HL-60 (cell line): ENCODE data around the gene CD74.
A peak's percentile ranks its signal among the peaks of the same experiment; 100 is the strongest.

Experiments used
- DNase-seq, 2 experiments: peaks; one replicate each; pipeline ENCODE4 v3.0.0-alpha.2; 2010 to 2020; ENCODE audit warnings: low read depth in 1 of 2, low spot score in 1 of 2
- H3K27ac ChIP-seq: fragments of 250-450 bp; sonication (Bioruptor Pico); replicated peaks from 2 replicates; pipeline ENCODE4 v1.5.1; 2020; ENCODE audit warnings: mild to moderate bottlenecking, moderate library complexity
- H3K27me3 ChIP-seq: fragments of 250-450 bp; sonication (Bioruptor Pico); 2 replicates; pipeline ENCODE4 v1.5.1; 2021; ENCODE audit warnings: mild to moderate bottlenecking, moderate library complexity; ENCODE audit not compliant: insufficient read depth, poor library complexity, severe bottlenecking
- H3K4me3 ChIP-seq: replicated peaks from 2 replicates; pipeline ENCODE4 v1.5.1; 2011; ENCODE audit warnings: mild to moderate bottlenecking, control low read depth, low read length; ENCODE audit not compliant: insufficient read depth
- GABPA ChIP-seq: IDR thresholded peaks from 2 replicates; pipeline ENCODE4 v1.6.1; 2012; ENCODE audit warnings: low read depth
- POLR2AphosphoS5 ChIP-seq: IDR thresholded peaks from 2 replicates; pipeline ENCODE4 v1.6.1; 2012; ENCODE audit warnings: low read depth
- SPI1 ChIP-seq: IDR thresholded peaks from 2 replicates; pipeline ENCODE4 v1.6.1; 2012; ENCODE audit warnings: low read depth, mild to moderate bottlenecking, borderline replicate concordance
- TF ChIP-seq, protein P1 (sequence below): IDR thresholded peaks from one replicate; pipeline ENCODE4 v1.5.1; 2011; ENCODE audit warnings: low read length, control low read depth, inconsistent platforms; ENCODE audit not compliant: insufficient read depth
- TF ChIP-seq, protein P2 (sequence below): IDR thresholded peaks from 2 replicates; pipeline ENCODE4 v1.6.1; 2012; ENCODE audit warnings: low read depth; ENCODE audit not compliant: insufficient replicate concordance

Gene CD74

GRCh38 chr5:150372639-150373038 lies 40.1 kb downstream of the CD74 start:
- TF ChIP-seq, protein P1, sequence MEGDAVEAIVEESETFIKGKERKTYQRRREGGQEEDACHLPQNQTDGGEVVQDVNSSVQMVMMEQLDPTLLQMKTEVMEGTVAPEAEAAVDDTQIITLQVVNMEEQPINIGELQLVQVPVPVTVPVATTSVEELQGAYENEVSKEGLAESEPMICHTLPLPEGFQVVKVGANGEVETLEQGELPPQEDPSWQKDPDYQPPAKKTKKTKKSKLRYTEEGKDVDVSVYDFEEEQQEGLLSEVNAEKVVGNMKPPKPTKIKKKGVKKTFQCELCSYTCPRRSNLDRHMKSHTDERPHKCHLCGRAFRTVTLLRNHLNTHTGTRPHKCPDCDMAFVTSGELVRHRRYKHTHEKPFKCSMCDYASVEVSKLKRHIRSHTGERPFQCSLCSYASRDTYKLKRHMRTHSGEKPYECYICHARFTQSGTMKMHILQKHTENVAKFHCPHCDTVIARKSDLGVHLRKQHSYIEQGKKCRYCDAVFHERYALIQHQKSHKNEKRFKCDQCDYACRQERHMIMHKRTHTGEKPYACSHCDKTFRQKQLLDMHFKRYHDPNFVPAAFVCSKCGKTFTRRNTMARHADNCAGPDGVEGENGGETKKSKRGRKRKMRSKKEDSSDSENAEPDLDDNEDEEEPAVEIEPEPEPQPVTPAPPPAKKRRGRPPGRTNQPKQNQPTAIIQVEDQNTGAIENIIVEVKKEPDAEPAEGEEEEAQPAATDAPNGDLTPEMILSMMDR = no peak
- TF ChIP-seq GABPA (no peak), POLR2AphosphoS5 (no peak), SPI1 (peak; percentile 81)
- no peak overlapping the region for H3K4me3 ChIP-seq
- DNase-seq = peak in 1 of 2 experiments; percentile 13
- H3K27ac ChIP-seq = no peak overlapping the region
- no peaks in the 10 kb centered on the region for H3K27me3 ChIP-seq

DNA sequence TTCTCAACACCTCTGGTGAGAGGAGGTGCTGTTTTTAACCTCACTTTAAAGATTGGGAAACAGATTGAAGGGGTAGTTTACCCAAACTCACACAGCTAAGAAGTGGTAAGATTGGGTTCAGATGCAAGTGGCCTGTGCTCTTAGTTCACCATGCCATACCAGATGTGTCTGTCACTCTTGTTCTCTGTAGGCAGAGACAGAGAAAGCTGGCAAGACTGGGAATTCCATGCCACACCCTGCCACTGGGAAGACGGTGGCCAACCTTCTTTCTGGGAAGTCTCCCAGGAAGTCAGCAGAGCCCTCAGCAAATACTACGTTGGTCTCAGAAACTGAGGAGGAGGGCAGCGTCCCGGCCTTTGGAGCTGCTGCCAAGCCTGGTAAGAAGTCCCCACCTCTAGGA lies 44.2 kb downstream of the CD74 start:
- TF ChIP-seq GABPA (no peak), POLR2AphosphoS5 (no peak), SPI1 (no peak)
- TF ChIP-seq, protein P1 = no peak
- TF ChIP-seq, protein P2, sequence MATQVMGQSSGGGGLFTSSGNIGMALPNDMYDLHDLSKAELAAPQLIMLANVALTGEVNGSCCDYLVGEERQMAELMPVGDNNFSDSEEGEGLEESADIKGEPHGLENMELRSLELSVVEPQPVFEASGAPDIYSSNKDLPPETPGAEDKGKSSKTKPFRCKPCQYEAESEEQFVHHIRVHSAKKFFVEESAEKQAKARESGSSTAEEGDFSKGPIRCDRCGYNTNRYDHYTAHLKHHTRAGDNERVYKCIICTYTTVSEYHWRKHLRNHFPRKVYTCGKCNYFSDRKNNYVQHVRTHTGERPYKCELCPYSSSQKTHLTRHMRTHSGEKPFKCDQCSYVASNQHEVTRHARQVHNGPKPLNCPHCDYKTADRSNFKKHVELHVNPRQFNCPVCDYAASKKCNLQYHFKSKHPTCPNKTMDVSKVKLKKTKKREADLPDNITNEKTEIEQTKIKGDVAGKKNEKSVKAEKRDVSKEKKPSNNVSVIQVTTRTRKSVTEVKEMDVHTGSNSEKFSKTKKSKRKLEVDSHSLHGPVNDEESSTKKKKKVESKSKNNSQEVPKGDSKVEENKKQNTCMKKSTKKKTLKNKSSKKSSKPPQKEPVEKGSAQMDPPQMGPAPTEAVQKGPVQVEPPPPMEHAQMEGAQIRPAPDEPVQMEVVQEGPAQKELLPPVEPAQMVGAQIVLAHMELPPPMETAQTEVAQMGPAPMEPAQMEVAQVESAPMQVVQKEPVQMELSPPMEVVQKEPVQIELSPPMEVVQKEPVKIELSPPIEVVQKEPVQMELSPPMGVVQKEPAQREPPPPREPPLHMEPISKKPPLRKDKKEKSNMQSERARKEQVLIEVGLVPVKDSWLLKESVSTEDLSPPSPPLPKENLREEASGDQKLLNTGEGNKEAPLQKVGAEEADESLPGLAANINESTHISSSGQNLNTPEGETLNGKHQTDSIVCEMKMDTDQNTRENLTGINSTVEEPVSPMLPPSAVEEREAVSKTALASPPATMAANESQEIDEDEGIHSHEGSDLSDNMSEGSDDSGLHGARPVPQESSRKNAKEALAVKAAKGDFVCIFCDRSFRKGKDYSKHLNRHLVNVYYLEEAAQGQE = no peak
- H3K27me3 ChIP-seq = no peaks in the 10 kb centered on the region
- no peak for DNase-seq
- no peak overlapping the region for H3K4me3 ChIP-seq
- no peak overlapping the region for H3K27ac ChIP-seq

- no peak for TF ChIP-seq POLR2AphosphoS5
- TF ChIP-seq, protein P2 = peak; percentile 55
- no peak for DNase-seq
- H3K27ac ChIP-seq = no peak overlapping the region
- H3K27me3 ChIP-seq = no peaks in the 10 kb centered on the region
- H3K4me3 ChIP-seq = no peak overlapping the region
These were observed 48.7 kb downstream of the CD74 start for GRCh38 chr5:150364004-150364403.

GRCh38 chr5:150363185-150363584 lies 49.5 kb downstream of the CD74 start:
- TF ChIP-seq POLR2AphosphoS5 (no peak), SPI1 (no peak), GABPA (no peak)
- TF ChIP-seq, protein P1 = no peak
- TF ChIP-seq, protein P2 = no peak
- DNase-seq = no peak
- no peak overlapping the region for H3K27ac ChIP-seq
- no peaks in the 10 kb centered on the region for H3K27me3 ChIP-seq
- no peak overlapping the region for H3K4me3 ChIP-seq
